HL-60 (cell line): ENCODE data around the gene STX10.

ENCODE experiments used
- DNase-seq, 2 experiments: peaks; one replicate each; pipeline ENCODE4 v3.0.0-alpha.2; 2010 to 2020; ENCODE audit warnings: low read depth in 1 of 2, low spot score in 1 of 2
- H3K27ac ChIP-seq: fragments of 250-450 bp; sonication (Bioruptor Pico); replicated peaks from 2 replicates; pipeline ENCODE4 v1.5.1; 2020; ENCODE audit warnings: mild to moderate bottlenecking, moderate library complexity
- H3K27me3 ChIP-seq: fragments of 250-450 bp; sonication (Bioruptor Pico); 2 replicates; pipeline ENCODE4 v1.5.1; 2021; ENCODE audit warnings: mild to moderate bottlenecking, moderate library complexity; ENCODE audit not compliant: insufficient read depth, poor library complexity, severe bottlenecking
- H3K4me3 ChIP-seq: replicated peaks from 2 replicates; pipeline ENCODE4 v1.5.1; 2011; ENCODE audit warnings: mild to moderate bottlenecking, control low read depth, low read length; ENCODE audit not compliant: insufficient read depth
- CTCF ChIP-seq: IDR thresholded peaks from one replicate; pipeline ENCODE4 v1.5.1; 2011; ENCODE audit warnings: low read length, control low read depth, inconsistent platforms; ENCODE audit not compliant: insufficient read depth
- GABPA ChIP-seq: IDR thresholded peaks from 2 replicates; pipeline ENCODE4 v1.6.1; 2012; ENCODE audit warnings: low read depth
- POLR2AphosphoS5 ChIP-seq: IDR thresholded peaks from 2 replicates; pipeline ENCODE4 v1.6.1; 2012; ENCODE audit warnings: low read depth
- REST ChIP-seq: IDR thresholded peaks from 2 replicates; pipeline ENCODE4 v1.6.1; 2012; ENCODE audit warnings: low read depth; ENCODE audit not compliant: insufficient replicate concordance
- SPI1 ChIP-seq: IDR thresholded peaks from 2 replicates; pipeline ENCODE4 v1.6.1; 2012; ENCODE audit warnings: low read depth, mild to moderate bottlenecking, borderline replicate concordance

STX10 gene

GRCh38 chr19:13101590-13102415 is 48.4 kb downstream of the STX10 start:
- no peak for TF ChIP-seq SPI1
- TF ChIP-seq REST = no peak
- no peak for TF ChIP-seq CTCF
- no peak for TF ChIP-seq POLR2AphosphoS5
- TF ChIP-seq GABPA = no peak
- H3K27ac ChIP-seq = peak overlapping the region; percentile 99
- peak overlapping the region; percentile 96 for H3K4me3 ChIP-seq
- no peaks in the 10 kb centered on the region for H3K27me3 ChIP-seq
- DNase-seq = no peak

GRCh38 chr19:13100841-13101589 is 49.2 kb downstream of the STX10 start:
- Histone ChIP-seq H3K27me3 (no peaks in the 10 kb centered on the region), H3K4me3 (peak overlapping the region; percentile 96), H3K27ac (peak overlapping the region; percentile 99)
- no peak for TF ChIP-seq REST
- no peak for TF ChIP-seq CTCF
- no peak for TF ChIP-seq GABPA
- no peak for TF ChIP-seq SPI1
- no peak for TF ChIP-seq POLR2AphosphoS5
- peak; percentile 59 to 81 for DNase-seq

- TF ChIP-seq POLR2AphosphoS5 = peak; percentile 99
- TF ChIP-seq REST = no peak
- Histone ChIP-seq H3K4me3 (peak overlapping the region; percentile 96), H3K27ac (peak overlapping the region; percentile 99), H3K27me3 (no peaks in the 10 kb centered on the region)
- peak in 1 of 2 experiments; percentile 78 for DNase-seq
Measured at GRCh38 chr19:13100031-13100588, 50.1 kb downstream of the STX10 start.
